ENCODE results near the gene EYS.
"Not testable (repeated sequence)": the region's sequence is repeated elsewhere in the genome, so short reads cannot be mapped to it uniquely, and the experiment has no call there.

EYS gene

GRCh38 chr6:64083261-64083660, 1623.8 kb downstream of the EYS start:
- no peak for DNase-seq

- no peak for DNase-seq
Observed at GRCh38 chr6:64081453-64081852, 1625.6 kb downstream of the EYS start.

GRCh38 chr6:64074981-64075380, 1632.0 kb downstream of the EYS start:
- DNase-seq = no peak

- no peak for DNase-seq
Observed at GRCh38 chr6:64072686-64073085, 1634.3 kb downstream of the EYS start.

- no peak for DNase-seq
Observed at GRCh38 chr6:64064919-64065318, 1642.1 kb downstream of the EYS start.

- DNase-seq = no peak
Observed at GRCh38 chr6:64062960-64063683, 1643.9 kb downstream of the EYS start.

- DNase-seq = no peak
Observed at GRCh38 chr6:64054861-64055260, 1652.2 kb downstream of the EYS start.

GRCh38 chr6:64050590-64050989, 1656.4 kb downstream of the EYS start:
- DNase-seq = no peak

GRCh38 chr6:64049736-64050135, 1657.3 kb downstream of the EYS start:
- no peak for DNase-seq

- DNase-seq = no peak
Observed at GRCh38 chr6:64046746-64047208, 1660.2 kb downstream of the EYS start.

GRCh38 chr6:64041373-64041772, 1665.7 kb downstream of the EYS start:
- DNase-seq = no peak

- no peak for DNase-seq
Observed at GRCh38 chr6:64040113-64040512, 1666.9 kb downstream of the EYS start.

GRCh38 chr6:64037427-64037826, 1669.6 kb downstream of the EYS start:
- DNase-seq = no peak

- no peak for DNase-seq
Observed at GRCh38 chr6:64034910-64035655, 1671.9 kb downstream of the EYS start.

- no peak for DNase-seq
Observed at GRCh38 chr6:64034291-64034690, 1672.7 kb downstream of the EYS start.

- not testable (repeated sequence) for DNase-seq
Observed at GRCh38 chr6:64030950-64031618, 1675.9 kb downstream of the EYS start.

- no peak for DNase-seq
Observed at GRCh38 chr6:64023693-64024092, 1683.3 kb downstream of the EYS start.

- no peak for DNase-seq
Observed at GRCh38 chr6:64014595-64014994, 1692.4 kb downstream of the EYS start.

GRCh38 chr6:64013011-64013410, 1694.0 kb downstream of the EYS start:
- no peak for DNase-seq

GRCh38 chr6:64012351-64013001, 1694.5 kb downstream of the EYS start:
- DNase-seq = no peak

GRCh38 chr6:64010666-64011065, 1696.4 kb downstream of the EYS start:
- DNase-seq = no peak

GRCh38 chr6:64010010-64010409, 1697.0 kb downstream of the EYS start:
- no peak for DNase-seq

GRCh38 chr6:64006246-64006645, 1700.8 kb downstream of the EYS start:
- no peak for DNase-seq

All from CD4-positive, alpha-beta T cell treated with Interleukin-15 for 1 hour (primary cell).